ENCODE data around the gene ZNF625.

ZNF625 gene

GRCh38 chr19:12155324-12155860, 1.1 kb downstream of the ZNF625 start:
- no peak overlapping the region for H3K27ac Mint-ChIP-seq
- peak overlapping the region; percentile 86 for H3K4me3 Mint-ChIP-seq
- H3K9me3 Mint-ChIP-seq (ENCODE audit: low read depth): no peaks in the 10 kb centered on the region
- H3K4me1 Mint-ChIP-seq (ENCODE audit: low read depth): peaks cover 16% of the 10 kb centered on the region
- peaks cover 5% of the 10 kb centered on the region for H3K36me3 Mint-ChIP-seq
- no peaks in the 10 kb centered on the region for H3K27me3 Mint-ChIP-seq

GRCh38 chr19:12145348-12145747, 11.2 kb downstream of the ZNF625 start:
- Mint-ChIP-seq H3K9me3 (ENCODE audit: low read depth) (peaks cover 12% of the 10 kb centered on the region), H3K27ac (no peak overlapping the region), H3K27me3 (no peaks in the 10 kb centered on the region), H3K4me1 (ENCODE audit: low read depth) (peaks cover 11% of the 10 kb centered on the region), H3K36me3 (peaks cover 25% of the 10 kb centered on the region), H3K4me3 (no peak overlapping the region)

GRCh38 chr19:12141405-12141736, 15.2 kb downstream of the ZNF625 start:
- H3K9me3 Mint-ChIP-seq (ENCODE audit: low read depth): peaks cover 12% of the 10 kb centered on the region
- H3K27me3 Mint-ChIP-seq: no peaks in the 10 kb centered on the region
- peaks cover 14% of the 10 kb centered on the region for H3K36me3 Mint-ChIP-seq
- H3K4me3 Mint-ChIP-seq: peak overlapping the region; percentile 88
- peaks cover 31% of the 10 kb centered on the region for H3K4me1 Mint-ChIP-seq (ENCODE audit: low read depth)
- no peak overlapping the region for H3K27ac Mint-ChIP-seq

- Mint-ChIP-seq H3K27ac (no peak overlapping the region), H3K27me3 (no peaks in the 10 kb centered on the region), H3K4me3 (peak overlapping the region; percentile 88), H3K9me3 (ENCODE audit: low read depth) (peaks cover 7% of the 10 kb centered on the region), H3K36me3 (peaks cover 9% of the 10 kb centered on the region), H3K4me1 (ENCODE audit: low read depth) (peaks cover 31% of the 10 kb centered on the region)
These were observed 15.8 kb downstream of the ZNF625 start for GRCh38 chr19:12140545-12141404.

GRCh38 chr19:12139885-12140544, 16.5 kb downstream of the ZNF625 start, which contains the start of gene ZNF20:
Gene ZNF20 (minus strand): TSS chr19:12140350. CDS start chr19:12140182, 168 bp downstream.
- Mint-ChIP-seq H3K4me3 (peak within 1 kb of the TSS; percentile 88), H3K9me3 (ENCODE audit: low read depth) (no peaks in the 10 kb centered on the region), H3K36me3 (peaks cover 7% of the 10 kb centered on the region), H3K27ac (no peak within 1 kb of the TSS), H3K4me1 (ENCODE audit: low read depth) (peaks cover 31% of the 10 kb centered on the region), H3K27me3 (no peaks in the 10 kb centered on the region)

- no peak overlapping the region for H3K27ac Mint-ChIP-seq
- H3K27me3 Mint-ChIP-seq: no peaks in the 10 kb centered on the region
- H3K36me3 Mint-ChIP-seq: peaks cover 10% of the 10 kb centered on the region
- peak overlapping the region; percentile 88 for H3K4me3 Mint-ChIP-seq
- H3K9me3 Mint-ChIP-seq (ENCODE audit: low read depth): no peaks in the 10 kb centered on the region
- H3K4me1 Mint-ChIP-seq (ENCODE audit: low read depth): peaks cover 31% of the 10 kb centered on the region
These were observed 17.3 kb downstream of the ZNF625 start for GRCh38 chr19:12139269-12139668.

- Mint-ChIP-seq H3K36me3 (peaks cover 25% of the 10 kb centered on the region), H3K4me3 (peak overlapping the region; percentile 3), H3K27me3 (no peaks in the 10 kb centered on the region), H3K9me3 (ENCODE audit: low read depth) (peaks cover 3% of the 10 kb centered on the region), H3K27ac (peak overlapping the region; percentile 3), H3K4me1 (ENCODE audit: low read depth) (peaks cover 31% of the 10 kb centered on the region)
These were observed 19.2 kb downstream of the ZNF625 start for GRCh38 chr19:12137221-12137940.

- peaks cover 39% of the 10 kb centered on the region for H3K36me3 Mint-ChIP-seq
- H3K4me3 Mint-ChIP-seq: no peak overlapping the region
- H3K9me3 Mint-ChIP-seq (ENCODE audit: low read depth): peaks cover 3% of the 10 kb centered on the region
- peaks cover 7% of the 10 kb centered on the region for H3K4me1 Mint-ChIP-seq (ENCODE audit: low read depth)
- no peak overlapping the region for H3K27ac Mint-ChIP-seq
- H3K27me3 Mint-ChIP-seq: no peaks in the 10 kb centered on the region
These were observed 23.5 kb downstream of the ZNF625 start for GRCh38 chr19:12133069-12133468.

- no peak overlapping the region for H3K4me3 Mint-ChIP-seq
- H3K36me3 Mint-ChIP-seq: peaks cover 12% of the 10 kb centered on the region
- H3K9me3 Mint-ChIP-seq (ENCODE audit: low read depth): no peaks in the 10 kb centered on the region
- no peaks in the 10 kb centered on the region for H3K27me3 Mint-ChIP-seq
- no peaks in the 10 kb centered on the region for H3K4me1 Mint-ChIP-seq (ENCODE audit: low read depth)
- H3K27ac Mint-ChIP-seq: no peak overlapping the region
These were observed 29.8 kb downstream of the ZNF625 start for GRCh38 chr19:12126707-12127106.

- no peak overlapping the region for H3K27ac Mint-ChIP-seq
- H3K4me1 Mint-ChIP-seq (ENCODE audit: low read depth): peaks cover 4% of the 10 kb centered on the region
- H3K9me3 Mint-ChIP-seq (ENCODE audit: low read depth): peaks cover 12% of the 10 kb centered on the region
- peaks cover 6% of the 10 kb centered on the region for H3K36me3 Mint-ChIP-seq
- H3K27me3 Mint-ChIP-seq: no peaks in the 10 kb centered on the region
- H3K4me3 Mint-ChIP-seq: no peak overlapping the region
These were observed 39.1 kb downstream of the ZNF625 start for GRCh38 chr19:12117201-12117970.

- H3K9me3 Mint-ChIP-seq (ENCODE audit: low read depth): peaks cover 15% of the 10 kb centered on the region
- H3K36me3 Mint-ChIP-seq: peaks cover 12% of the 10 kb centered on the region
- H3K27ac Mint-ChIP-seq: peak overlapping the region; percentile 31
- H3K27me3 Mint-ChIP-seq: no peaks in the 10 kb centered on the region
- peaks cover 4% of the 10 kb centered on the region for H3K4me1 Mint-ChIP-seq (ENCODE audit: low read depth)
- no peak overlapping the region for H3K4me3 Mint-ChIP-seq
These were observed 43.4 kb downstream of the ZNF625 start for GRCh38 chr19:12113121-12113520.

- peaks cover 4% of the 10 kb centered on the region for H3K4me1 Mint-ChIP-seq (ENCODE audit: low read depth)
- no peak overlapping the region for H3K4me3 Mint-ChIP-seq
- H3K9me3 Mint-ChIP-seq (ENCODE audit: low read depth): peaks cover 15% of the 10 kb centered on the region
- H3K27me3 Mint-ChIP-seq: no peaks in the 10 kb centered on the region
- H3K27ac Mint-ChIP-seq: peak overlapping the region; percentile 31
- H3K36me3 Mint-ChIP-seq: peaks cover 12% of the 10 kb centered on the region
These were observed 43.8 kb downstream of the ZNF625 start for GRCh38 chr19:12112701-12113100.

GRCh38 chr19:12111943-12112637, 44.4 kb downstream of the ZNF625 start:
- peaks cover 15% of the 10 kb centered on the region for H3K9me3 Mint-ChIP-seq (ENCODE audit: low read depth)
- peaks cover 12% of the 10 kb centered on the region for H3K36me3 Mint-ChIP-seq
- H3K4me1 Mint-ChIP-seq (ENCODE audit: low read depth): peaks cover 4% of the 10 kb centered on the region
- no peak overlapping the region for H3K27ac Mint-ChIP-seq
- H3K27me3 Mint-ChIP-seq: no peaks in the 10 kb centered on the region
- no peak overlapping the region for H3K4me3 Mint-ChIP-seq

- no peak overlapping the region for H3K27ac Mint-ChIP-seq
- peaks cover 15% of the 10 kb centered on the region for H3K9me3 Mint-ChIP-seq (ENCODE audit: low read depth)
- peaks cover 4% of the 10 kb centered on the region for H3K4me1 Mint-ChIP-seq (ENCODE audit: low read depth)
- H3K36me3 Mint-ChIP-seq: peaks cover 13% of the 10 kb centered on the region
- H3K4me3 Mint-ChIP-seq: no peak overlapping the region
- H3K27me3 Mint-ChIP-seq: no peaks in the 10 kb centered on the region
These were observed 45.4 kb downstream of the ZNF625 start for GRCh38 chr19:12111176-12111575.
